Tibial artery (tissue), 4 donors: ENCODE results near the gene FNBP1.

Experiments
- DNase-seq, 2 donors: peaks; one replicate each; pipeline ENCODE4 v3.0.0-alpha.2; 2019
- H3K27ac ChIP-seq, 2 donors: fragments of 200-600 bp; sonication (generic) in 1 of 2; 1 replicate in 1 of 2; 2 replicates in 1 of 2; pipeline ENCODE4 v1.5.1; 2018 to 2019; ENCODE audit warnings: mild to moderate bottlenecking in 1 of 2
- H3K27me3 ChIP-seq, 2 donors: fragments of 200-600 bp; sonication (generic) in 1 of 2; one replicate each; pipeline versions ENCODE4 v1.5.1 to v1.6.0; 2016 to 2019
- H3K36me3 ChIP-seq, 3 donors: fragments of 200-600 bp; sonication (generic) in 2 of 3; one replicate each; pipeline ENCODE4 v1.5.1; 2016 to 2019; ENCODE audit warnings: mild to moderate bottlenecking in 2 of 3
- H3K4me1 ChIP-seq, 4 donors: fragments of 200-600 bp; sonication (generic) in 2 of 4; 1 replicate in 3 of 4; 2 replicates in 1 of 4; pipeline ENCODE4 v1.5.1; 2016 to 2019
- H3K4me3 ChIP-seq, 2 donors: fragments of 200-600 bp; sonication (generic) in 1 of 2; 1 replicate in 1 of 2; 2 replicates in 1 of 2; pipeline ENCODE4 v1.5.1; 2018 to 2019; ENCODE audit warnings: mild to moderate bottlenecking in 2 of 2
- H3K9me3 ChIP-seq, 3 donors: fragments of 200-600 bp; sonication (generic) in 1 of 3; one replicate each; pipeline ENCODE4 v1.5.1; 2016 to 2019
- CTCF ChIP-seq, 2 experiments: fragments of 200-600 bp in 1 of 2; fragments of 450-650 bp in 1 of 2; IDR thresholded peaks; one replicate each; pipeline ENCODE4 v1.5.1; 2017 to 2019; ENCODE audit warnings: antibody characterized with exemption in 2 of 2, mild to moderate bottlenecking in 1 of 2, moderate library complexity in 1 of 2
- intact Hi-C: fragments of 100-400 bp; cut with DNase I; formaldehyde crosslinking; loops from one replicate; pipeline ENCODE4 v1.15.0; 2023; ENCODE audit warnings: low total_unique reads

The FNBP1 gene

GRCh38 chr9:130078547-130078946 is 35.6 kb upstream of the FNBP1 start:
- Histone ChIP-seq H3K36me3 (peaks cover 58 to 82% (median 73%) of the 10 kb centered on the region in 3 donors), H3K9me3 (no peaks in the 10 kb centered on the region), H3K27me3 (no peaks in the 10 kb centered on the region), H3K4me1 (peaks cover 0 to 13% (median 5%) of the 10 kb centered on the region in 4 donors), H3K4me3 (no peak overlapping the region), H3K27ac (no peak overlapping the region)
- no peak for TF ChIP-seq CTCF (IDR thresholded peaks at IDR 0.05)
- no peak for DNase-seq
- intact Hi-C loops, result no loop called here

GRCh38 chr9:130073373-130073772 is 30.4 kb upstream of the FNBP1 start:
- H3K9me3 ChIP-seq, result no peaks in the 10 kb centered on the region
- no peak for TF ChIP-seq CTCF (IDR thresholded peaks at IDR 0.05)
- H3K27me3 ChIP-seq, result no peaks in the 10 kb centered on the region
- H3K27ac ChIP-seq, result peak overlapping the region; percentile 24 to 52
- no peak for DNase-seq
- H3K36me3 ChIP-seq, result peaks cover 29 to 32% (median 30%) of the 10 kb centered on the region in 3 donors
- H3K4me3 ChIP-seq, result no peak overlapping the region
- peaks cover 0 to 37% (median 18%) of the 10 kb centered on the region in 4 donors for H3K4me1 ChIP-seq
- intact Hi-C loops, result no loop called here

- Histone ChIP-seq H3K36me3 (peaks cover 22 to 25% (median 23%) of the 10 kb centered on the region in 3 donors), H3K27ac (peak overlapping the region; percentile 24 to 52), H3K27me3 (no peaks in the 10 kb centered on the region), H3K4me1 (peaks cover 0 to 44% (median 21%) of the 10 kb centered on the region in 4 donors), H3K9me3 (no peaks in the 10 kb centered on the region), H3K4me3 (no peak overlapping the region)
- no peak for DNase-seq
- TF ChIP-seq CTCF (IDR thresholded peaks at IDR 0.05), result no peak
- intact Hi-C loops, result no loop called here
Measured at GRCh38 chr9:130072515-130073235, 29.7 kb upstream of the FNBP1 start.

- H3K4me1 ChIP-seq, result peaks cover 0 to 43% (median 21%) of the 10 kb centered on the region in 4 donors
- TF ChIP-seq CTCF (IDR thresholded peaks at IDR 0.05), result no peak
- DNase-seq, result no peak
- peaks cover 0 to 6% (median 0%) of the 10 kb centered on the region in 3 donors for H3K36me3 ChIP-seq
- H3K27me3 ChIP-seq, result no peaks in the 10 kb centered on the region
- no peak overlapping the region for H3K4me3 ChIP-seq
- H3K27ac ChIP-seq, result peak overlapping the region; percentile 3 to 60
- no peaks in the 10 kb centered on the region for H3K9me3 ChIP-seq
- intact Hi-C loops, result no loop called here
Measured at GRCh38 chr9:130069048-130069447, 26.1 kb upstream of the FNBP1 start.

- H3K4me3 ChIP-seq, result no peak overlapping the region
- H3K27ac ChIP-seq, result no peak overlapping the region
- peaks cover 0 to 25% (median 9%) of the 10 kb centered on the region in 4 donors for H3K4me1 ChIP-seq
- no peaks in the 10 kb centered on the region for H3K9me3 ChIP-seq
- intact Hi-C loops, result no loop called here
- H3K27me3 ChIP-seq, result no peaks in the 10 kb centered on the region
- peaks cover 0 to 6% (median 0%) of the 10 kb centered on the region in 3 donors for H3K36me3 ChIP-seq
- no peak for TF ChIP-seq CTCF (IDR thresholded peaks at IDR 0.05)
- DNase-seq, result no peak
Measured at GRCh38 chr9:130064621-130065020, 21.6 kb upstream of the FNBP1 start.
